Gastroesophageal sphincter (tissue), 4 donors: Measurements from ENCODE around the gene BTN3A1. TPM values are rescaled to one million over a fixed set of nuclear protein-coding genes. Genes with fewer than 3 reads are reported as not detected.
"Not testable (repeated sequence)": the region's sequence is repeated elsewhere in the genome, so short reads cannot be mapped to it uniquely, and the experiment has no call there.

Experiments
- ATAC-seq: fragments of 150-250 bp; one replicate; pipeline ENCODE4 v1.9.1; 2016; ENCODE audit warnings: mild to moderate bottlenecking, moderate library complexity
- H3K27ac ChIP-seq, 4 donors: fragments of 200-600 bp; sonication (generic) in 3 of 4; 1 replicate in 3 of 4; 2 replicates in 1 of 4; pipeline ENCODE4 v1.5.1; 2016 to 2019
- H3K27me3 ChIP-seq: fragments of 200-600 bp; sonication (generic); one replicate; pipeline ENCODE4 v1.5.1; 2019
- H3K36me3 ChIP-seq, 2 donors: fragments of 200-600 bp; sonication (generic); one replicate each; pipeline ENCODE4 v1.5.1; 2019; ENCODE audit warnings: control low read depth in 1 of 2
- H3K4me1 ChIP-seq, 3 donors: fragments of 200-600 bp; sonication (generic); 1 replicate in 2 of 3; 2 replicates in 1 of 3; pipeline ENCODE4 v1.5.1; 2016 to 2019; ENCODE audit warnings: control low read depth in 2 of 3
- H3K4me3 ChIP-seq, 2 donors: fragments of 200-600 bp; sonication (generic); one replicate each; pipeline ENCODE4 v1.5.1; 2019; ENCODE audit warnings: mild to moderate bottlenecking in 1 of 2, moderate library complexity in 1 of 2
- H3K9me3 ChIP-seq, 3 donors: fragments of 200-600 bp; sonication (generic); one replicate each; pipeline ENCODE4 v1.5.1; 2017 to 2019; ENCODE audit warnings: control low read depth in 2 of 3
- EP300 ChIP-seq: sonication (generic); formaldehyde crosslinking; IDR thresholded peaks from one replicate; pipeline ENCODE4 v1.6.1; 2017; ENCODE audit warnings: antibody characterized with exemption, mild to moderate bottlenecking
- POLR2A ChIP-seq, 2 donors: fragments of 450-650 bp; IDR thresholded peaks; one replicate each; pipeline ENCODE4 v1.6.1; 2017; ENCODE audit warnings: antibody characterized with exemption in 2 of 2, mild to moderate bottlenecking in 2 of 2, moderate library complexity in 1 of 2
- POLR2AphosphoS5 ChIP-seq: sonication (generic); formaldehyde crosslinking; IDR thresholded peaks from one replicate; pipeline ENCODE4 v1.6.1; 2017; ENCODE audit warnings: antibody characterized with exemption
- WGBS, 2 donors: methylation state at CpG; one replicate each; pipeline ENCODE4 v1.1.5; 2018; ENCODE audit warnings: low coverage in 1 of 2; 5-methylcytosine and 5-hydroxymethylcytosine counted together
- total RNA-seq, 4 donors: library from RNA; depleted of rRNA; stranded (reverse); fragments of >200 nt; gene quantifications; one replicate each; pipeline ENCODE4 v1.1.0, GENCODE V29; 2016
- TF ChIP-seq, protein P1 (sequence below), 4 experiments: fragments of 200-600 bp in 2 of 4; fragments of 450-650 bp in 2 of 4; sonication (generic) in 1 of 4; IDR thresholded peaks; one replicate each; pipeline ENCODE4 v1.5.1; 2017 to 2019; ENCODE audit warnings: antibody characterized with exemption in 4 of 4, mild to moderate bottlenecking in 2 of 4, moderate library complexity in 2 of 4

The BTN3A1 gene
- total RNA-seq, 4 donors from 2014 or later, result 7.5 to 14.3 (median 8.2) TPM

DNA sequence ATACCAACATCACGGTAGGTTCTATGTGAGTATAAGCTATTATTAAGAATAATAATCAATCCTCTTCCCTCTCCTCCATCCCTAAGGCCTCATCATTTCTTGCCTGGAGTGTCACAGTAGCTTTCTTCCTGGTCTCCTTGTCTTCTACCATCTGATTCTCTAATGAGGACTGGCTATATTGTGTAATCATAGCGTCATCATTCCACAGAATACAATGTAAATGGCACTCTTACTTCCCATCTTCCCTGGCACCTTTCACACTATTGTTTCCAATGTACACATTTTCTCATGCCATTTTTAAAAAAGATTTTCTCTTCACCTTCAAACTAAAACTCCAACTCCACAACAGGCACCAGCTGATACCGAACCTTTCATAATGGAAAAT lies 39.2 kb upstream of the BTN3A1 start:
- Histone ChIP-seq H3K4me1 (peaks cover 0 to 23% (median 3%) of the 10 kb centered on the region in 3 donors), H3K27ac (no peak overlapping the region), H3K4me3 (no peak overlapping the region), H3K36me3 (no peaks in the 10 kb centered on the region), H3K27me3 (no peaks in the 10 kb centered on the region), H3K9me3 (no peaks in the 10 kb centered on the region)
- TF ChIP-seq, protein P1, sequence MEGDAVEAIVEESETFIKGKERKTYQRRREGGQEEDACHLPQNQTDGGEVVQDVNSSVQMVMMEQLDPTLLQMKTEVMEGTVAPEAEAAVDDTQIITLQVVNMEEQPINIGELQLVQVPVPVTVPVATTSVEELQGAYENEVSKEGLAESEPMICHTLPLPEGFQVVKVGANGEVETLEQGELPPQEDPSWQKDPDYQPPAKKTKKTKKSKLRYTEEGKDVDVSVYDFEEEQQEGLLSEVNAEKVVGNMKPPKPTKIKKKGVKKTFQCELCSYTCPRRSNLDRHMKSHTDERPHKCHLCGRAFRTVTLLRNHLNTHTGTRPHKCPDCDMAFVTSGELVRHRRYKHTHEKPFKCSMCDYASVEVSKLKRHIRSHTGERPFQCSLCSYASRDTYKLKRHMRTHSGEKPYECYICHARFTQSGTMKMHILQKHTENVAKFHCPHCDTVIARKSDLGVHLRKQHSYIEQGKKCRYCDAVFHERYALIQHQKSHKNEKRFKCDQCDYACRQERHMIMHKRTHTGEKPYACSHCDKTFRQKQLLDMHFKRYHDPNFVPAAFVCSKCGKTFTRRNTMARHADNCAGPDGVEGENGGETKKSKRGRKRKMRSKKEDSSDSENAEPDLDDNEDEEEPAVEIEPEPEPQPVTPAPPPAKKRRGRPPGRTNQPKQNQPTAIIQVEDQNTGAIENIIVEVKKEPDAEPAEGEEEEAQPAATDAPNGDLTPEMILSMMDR (IDR thresholded peaks at IDR 0.05), result no peak
- no peak for TF ChIP-seq POLR2A (IDR thresholded peaks at IDR 0.05)
- TF ChIP-seq EP300, result no peak
- no peak for TF ChIP-seq POLR2AphosphoS5
- no peak for ATAC-seq
- 89% methylated on average over 1 to 3 of the region's 3 CpGs for WGBS, 2 donors

DNA sequence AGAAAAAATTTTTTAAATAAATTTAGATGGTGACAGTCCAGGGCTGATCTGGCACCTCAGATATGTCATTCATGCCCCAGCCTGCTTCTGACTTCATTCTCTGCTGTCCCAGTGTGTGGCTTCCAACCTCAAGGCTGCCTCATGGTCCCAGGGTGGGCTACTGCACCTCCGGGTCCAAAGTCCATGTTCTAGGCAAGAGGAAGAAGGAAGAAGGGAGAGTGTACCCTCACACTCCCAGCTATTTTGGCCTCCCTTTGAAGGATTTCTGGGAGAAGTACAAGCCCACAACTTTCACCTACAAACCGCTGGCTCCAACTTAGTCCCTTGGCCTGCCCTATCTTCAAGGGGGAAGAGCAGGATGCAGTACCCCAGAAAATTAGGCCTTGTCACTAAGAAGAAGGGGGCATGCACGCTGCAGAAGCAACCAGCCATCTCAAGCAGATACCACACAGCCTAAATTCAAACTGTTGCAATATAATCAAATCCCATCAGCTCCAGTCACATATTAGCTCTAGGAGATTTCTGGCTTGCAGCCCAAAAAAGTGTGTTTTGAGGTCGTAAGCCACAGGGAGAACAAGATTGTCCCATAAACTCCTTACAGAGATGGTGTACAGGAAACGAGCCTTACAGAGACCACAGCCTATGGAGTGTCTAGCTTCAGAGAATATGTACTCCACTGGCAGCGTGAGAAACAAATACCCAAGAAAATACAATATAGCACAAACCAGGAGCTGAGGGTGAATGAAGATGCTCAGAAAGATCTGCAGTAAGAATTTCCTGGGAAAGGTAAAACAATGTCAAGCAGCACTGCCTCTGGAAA lies 38.0 kb upstream of the BTN3A1 start:
- TF ChIP-seq EP300 (no peak), POLR2A (IDR thresholded peaks at IDR 0.05) (no peak), POLR2AphosphoS5 (no peak)
- TF ChIP-seq, protein P1 (IDR thresholded peaks at IDR 0.05), result no peak
- H3K27me3 ChIP-seq, result no peaks in the 10 kb centered on the region
- H3K4me3 ChIP-seq, result peak overlapping the region; percentile 60 to 90
- peak overlapping the region; percentile 81 to 86 (median 84) for H3K27ac ChIP-seq
- no peaks in the 10 kb centered on the region for H3K9me3 ChIP-seq
- ATAC-seq, result no peak
- peaks cover 0 to 2% of the 10 kb centered on the region in 2 donors for H3K36me3 ChIP-seq
- WGBS, 2 donors, result 16 to 32% methylated on average over 4 to 5 of the region's 6 CpGs
- peaks cover 0 to 23% (median 3%) of the 10 kb centered on the region in 3 donors for H3K4me1 ChIP-seq

DNA sequence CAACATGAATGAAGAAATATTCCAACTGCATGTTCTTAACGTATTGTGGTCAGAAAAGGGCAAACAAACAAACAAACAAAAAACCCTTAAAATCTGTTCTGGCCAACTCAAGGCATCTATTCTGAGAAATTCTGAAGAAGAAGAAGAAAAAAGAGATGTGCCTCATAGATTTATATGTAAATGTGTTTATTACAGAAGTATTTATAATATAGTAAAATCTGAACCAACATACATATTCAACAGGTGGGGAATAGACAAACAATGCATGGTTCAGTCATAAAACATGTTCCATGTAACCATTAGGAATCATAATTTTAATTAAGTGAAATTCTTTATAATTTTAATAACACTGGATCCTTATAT lies 36.5 kb upstream of the BTN3A1 start:
- Histone ChIP-seq H3K4me3 (peak overlapping the region; percentile 60 to 90), H3K9me3 (no peaks in the 10 kb centered on the region), H3K36me3 (peaks cover 0 to 15% of the 10 kb centered on the region in 2 donors), H3K27ac (peak overlapping the region; percentile 81 to 86 (median 84)), H3K4me1 (peaks cover 0 to 23% (median 3%) of the 10 kb centered on the region in 3 donors), H3K27me3 (no peaks in the 10 kb centered on the region)
- TF ChIP-seq, protein P1 (IDR thresholded peaks at IDR 0.05), result no peak
- TF ChIP-seq POLR2AphosphoS5 (no peak), EP300 (no peak), POLR2A (IDR thresholded peaks at IDR 0.05) (no peak)
- ATAC-seq, result no peak
- WGBS, 2 donors, result 0% methylated on average over 1 of the region's 1 CpG; no CpG with 5 or more reads in 1 of the 2 donors

DNA sequence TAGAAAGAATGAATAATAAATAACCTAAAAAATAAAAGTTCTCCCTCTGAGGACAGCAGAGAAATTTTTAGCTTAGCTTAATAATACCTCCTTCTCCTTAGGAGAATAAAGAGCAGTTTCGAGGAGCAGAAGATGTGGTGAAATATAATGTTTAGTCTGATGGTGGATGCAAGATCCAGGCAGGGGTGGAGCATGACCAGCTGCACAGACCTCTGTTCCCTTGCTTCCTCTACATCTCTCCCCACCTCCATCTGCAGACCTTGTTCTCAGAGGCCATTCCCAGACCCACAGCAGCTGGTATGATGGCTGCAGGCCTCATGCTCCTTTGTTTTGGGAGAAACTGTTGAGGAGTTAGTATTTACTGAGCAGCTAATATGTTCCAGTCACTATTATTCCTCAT lies 35.6 kb upstream of the BTN3A1 start:
- H3K27ac ChIP-seq, result no peak overlapping the region
- no peaks in the 10 kb centered on the region for H3K9me3 ChIP-seq
- H3K4me3 ChIP-seq, result no peak overlapping the region
- H3K4me1 ChIP-seq, result peaks cover 0 to 23% (median 3%) of the 10 kb centered on the region in 3 donors
- H3K27me3 ChIP-seq, result no peaks in the 10 kb centered on the region
- ATAC-seq, result no peak
- H3K36me3 ChIP-seq, result peaks cover 0 to 15% of the 10 kb centered on the region in 2 donors
- WGBS, 2 donors, result 36 to 67% methylated on average over 1 of the region's 1 CpG
- TF ChIP-seq POLR2A (IDR thresholded peaks at IDR 0.05) (no peak), EP300 (no peak), POLR2AphosphoS5 (no peak)
- TF ChIP-seq, protein P1 (IDR thresholded peaks at IDR 0.05), result no peak

DNA sequence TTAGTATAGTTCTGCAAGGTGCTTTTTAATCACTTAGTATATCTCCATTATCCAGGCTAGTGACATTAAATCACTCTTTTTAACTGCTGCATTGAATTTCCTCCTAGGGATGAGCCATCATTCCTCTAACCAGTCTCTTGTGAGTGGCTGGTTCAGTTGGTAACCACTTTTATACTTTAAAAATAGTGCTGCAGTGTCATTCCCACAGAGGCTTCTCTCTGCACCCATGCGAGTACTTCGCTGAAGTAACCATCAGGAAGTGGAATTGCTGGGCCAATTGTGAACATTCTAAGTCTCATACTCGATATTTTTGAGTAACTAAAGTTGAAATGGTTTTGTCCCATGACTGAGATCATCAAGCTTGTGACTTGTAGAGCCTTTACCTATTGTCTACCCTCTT lies 35.0 kb upstream of the BTN3A1 start:
- Histone ChIP-seq H3K27me3 (no peaks in the 10 kb centered on the region), H3K36me3 (peaks cover 0 to 15% of the 10 kb centered on the region in 2 donors), H3K27ac (no peak overlapping the region), H3K4me1 (peaks cover 0 to 23% (median 3%) of the 10 kb centered on the region in 3 donors), H3K4me3 (no peak overlapping the region), H3K9me3 (no peaks in the 10 kb centered on the region)
- no peak for ATAC-seq
- 60 to 92% methylated on average over 3 of the region's 3 CpGs for WGBS, 2 donors
- TF ChIP-seq EP300 (no peak), POLR2A (IDR thresholded peaks at IDR 0.05) (no peak), POLR2AphosphoS5 (no peak)
- TF ChIP-seq, protein P1 (IDR thresholded peaks at IDR 0.05), result no peak

DNA sequence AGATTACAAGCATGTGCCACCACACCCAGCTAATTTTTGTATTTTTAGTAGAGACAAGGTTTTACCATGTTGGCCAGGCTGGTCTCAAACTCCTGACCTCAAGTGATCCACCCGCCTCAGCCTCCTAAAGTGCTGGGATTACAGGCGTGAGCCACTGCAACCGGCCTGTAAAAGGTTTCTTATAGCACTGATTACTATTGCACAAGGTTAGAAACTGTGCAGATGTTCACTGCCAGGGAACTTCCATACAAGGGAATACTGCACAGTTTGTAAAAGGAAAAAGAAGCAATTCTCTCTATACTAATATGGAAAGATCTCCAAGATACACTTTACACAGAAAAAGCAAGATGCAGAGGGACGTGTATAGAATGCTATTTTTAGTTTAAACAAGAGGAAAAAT lies 30.3 kb upstream of the BTN3A1 start:
- not testable (repeated sequence) for ATAC-seq, H3K4me1 ChIP-seq, H3K9me3 ChIP-seq, H3K27me3 ChIP-seq, H3K27ac ChIP-seq, H3K4me3 ChIP-seq
- 22 to 65% methylated on average over 2 to 3 of the region's 4 CpGs for WGBS, 2 donors
- H3K36me3 ChIP-seq, result peaks cover 0 to 42% of the 10 kb centered on the region in 2 donors
